NCI-H1694 (cell line): ENCODE measurements around the gene GINS2.

Experiments used
- DNase-seq: peaks from one replicate; lab custom pipeline; 2025; lab: John Stamatoyannopoulos, UW

The GINS2 gene

DNA sequence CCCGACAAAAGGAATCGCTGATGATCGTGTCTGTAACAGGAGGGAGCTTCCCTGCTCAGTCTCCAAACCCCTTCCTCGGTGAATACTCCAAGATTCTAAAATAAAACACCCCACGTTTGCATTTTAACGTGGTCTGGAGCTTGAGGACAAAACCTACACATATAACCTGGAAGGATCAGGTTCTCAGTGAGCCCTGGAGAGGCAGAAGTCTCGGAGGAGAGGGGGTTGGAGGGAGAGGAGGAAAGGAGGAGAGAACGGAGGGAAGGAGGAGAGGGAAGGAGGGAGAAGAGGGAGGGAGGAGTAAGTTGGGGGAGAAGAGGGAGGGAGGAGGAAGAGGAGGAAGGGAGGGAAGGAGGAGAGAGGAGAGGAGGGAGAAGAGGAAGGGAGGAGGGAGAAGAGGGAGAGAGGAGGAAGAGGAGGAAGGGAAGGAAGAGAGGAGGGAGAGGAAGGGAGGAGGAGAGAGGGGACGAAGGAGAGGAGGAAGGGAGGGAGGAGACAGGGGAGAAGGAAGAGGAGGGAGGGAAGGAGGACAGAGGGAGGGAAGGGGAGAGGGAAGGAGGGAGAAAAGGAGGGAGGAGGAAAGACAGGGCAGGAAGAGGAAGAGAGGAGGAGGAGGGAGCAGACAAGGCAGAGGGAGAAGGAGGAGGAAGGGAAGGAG, 27.4 kb upstream of the GINS2 start:
- no peak for DNase-seq

DNA sequence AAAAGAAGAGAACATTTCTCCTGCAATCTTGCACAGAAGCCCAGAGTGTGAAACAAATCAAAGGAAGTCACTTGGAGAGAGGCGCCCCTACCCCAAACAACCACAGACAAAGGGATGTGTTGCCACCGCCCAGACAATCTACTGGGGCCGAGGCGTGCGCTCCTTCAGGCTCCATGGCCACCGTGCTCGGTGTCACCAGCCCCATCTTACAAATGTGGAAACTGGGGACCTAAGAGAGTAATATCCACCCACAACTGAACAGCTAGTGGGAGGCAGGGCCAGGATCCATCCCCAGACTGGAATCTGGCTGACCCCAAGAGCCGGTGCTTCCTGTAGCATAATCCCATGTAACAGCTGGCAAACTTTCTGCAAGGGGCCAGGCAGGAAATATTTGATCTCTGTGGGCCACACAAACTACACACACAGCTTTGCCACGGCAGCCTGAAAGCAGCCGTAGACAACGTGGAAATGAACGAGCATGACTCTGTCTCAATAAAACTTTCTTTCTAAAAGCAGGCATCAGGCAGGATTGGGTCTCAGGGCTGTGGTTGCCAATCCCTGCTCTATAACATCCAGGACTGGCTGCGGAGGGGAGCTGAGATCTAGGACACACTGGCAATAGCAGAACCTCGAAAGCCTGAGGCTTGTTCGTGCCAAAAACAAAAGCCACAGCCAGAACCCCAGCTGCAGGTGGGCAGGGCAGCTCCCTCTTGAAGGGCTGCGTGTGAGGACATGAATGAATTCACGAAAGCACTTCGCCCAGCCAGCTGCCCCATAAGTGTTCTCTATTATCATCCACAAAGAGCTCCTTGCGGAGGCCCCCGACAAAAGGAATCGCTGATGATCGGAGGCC, 26.6 kb upstream of the GINS2 start:
- peak; percentile 59 for DNase-seq

DNA sequence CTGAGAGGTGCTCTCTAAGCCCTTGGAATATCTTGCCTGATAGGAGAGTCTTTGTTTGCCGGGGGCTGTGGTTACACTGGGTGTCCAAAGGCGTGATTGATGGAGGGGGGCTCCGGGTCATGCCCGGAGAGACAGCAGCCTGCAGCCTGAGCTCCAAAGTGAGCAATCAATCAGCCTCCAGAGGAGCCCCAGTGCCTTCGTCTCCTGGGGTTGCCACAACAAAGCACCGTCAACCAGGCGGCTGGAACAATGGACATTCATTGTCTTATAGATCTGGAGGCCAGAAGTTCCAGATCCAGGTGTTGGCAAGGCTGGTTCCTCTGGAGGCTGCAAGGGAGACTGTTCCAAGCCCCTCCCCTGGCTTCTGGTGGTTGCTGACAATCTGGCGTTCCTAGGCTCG, 24.0 kb upstream of the GINS2 start:
- no peak for DNase-seq

DNA sequence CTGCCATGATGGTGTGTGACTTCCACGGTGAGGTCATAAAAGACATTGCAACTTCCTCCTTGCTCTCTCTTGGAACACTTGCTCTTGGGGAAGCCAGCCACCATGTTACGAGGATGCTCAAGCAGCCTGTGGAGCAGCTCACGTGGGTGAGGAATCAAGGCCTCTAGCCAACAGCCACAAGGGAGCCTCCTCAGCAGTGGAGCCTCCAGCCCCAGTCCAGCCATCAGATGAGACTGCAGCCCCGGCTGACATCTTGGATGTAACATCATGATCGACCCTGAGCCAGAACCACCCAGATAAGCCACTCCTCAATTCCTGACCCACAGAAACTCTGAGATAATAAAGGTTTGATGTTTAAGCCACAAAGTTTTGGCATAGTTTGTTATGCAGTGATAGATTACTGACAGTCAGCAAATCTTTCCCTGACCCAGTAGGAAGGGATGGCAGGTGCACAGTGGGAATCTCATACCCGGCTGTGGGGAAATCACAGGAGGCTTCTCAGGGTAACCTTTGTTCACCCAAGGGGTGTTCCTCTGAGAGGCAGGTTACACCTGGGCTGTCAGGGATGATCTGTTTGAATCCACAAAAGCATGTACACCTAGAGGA, 23.3 kb upstream of the GINS2 start:
- DNase-seq: no peak

DNA sequence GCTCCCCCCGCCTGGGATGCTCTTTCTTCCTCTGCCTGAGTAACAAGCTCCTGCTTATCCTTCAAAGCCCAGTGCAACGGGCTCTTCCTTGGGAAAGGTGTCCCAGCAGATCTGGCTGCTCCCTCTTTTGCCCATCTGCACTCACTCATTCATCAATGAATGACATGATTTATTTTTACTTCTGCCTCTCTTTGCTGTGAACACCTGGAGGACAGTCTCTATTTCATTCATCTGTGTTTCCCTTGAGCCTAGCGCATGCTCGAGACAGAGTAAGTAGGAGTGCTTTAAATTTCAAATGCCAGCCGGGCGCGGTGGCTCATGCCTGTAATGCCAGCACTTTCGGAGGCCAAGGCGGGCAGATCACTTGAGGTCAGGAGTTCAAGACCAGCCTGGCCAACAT, 22.0 kb upstream of the GINS2 start:
- no peak for DNase-seq

DNA sequence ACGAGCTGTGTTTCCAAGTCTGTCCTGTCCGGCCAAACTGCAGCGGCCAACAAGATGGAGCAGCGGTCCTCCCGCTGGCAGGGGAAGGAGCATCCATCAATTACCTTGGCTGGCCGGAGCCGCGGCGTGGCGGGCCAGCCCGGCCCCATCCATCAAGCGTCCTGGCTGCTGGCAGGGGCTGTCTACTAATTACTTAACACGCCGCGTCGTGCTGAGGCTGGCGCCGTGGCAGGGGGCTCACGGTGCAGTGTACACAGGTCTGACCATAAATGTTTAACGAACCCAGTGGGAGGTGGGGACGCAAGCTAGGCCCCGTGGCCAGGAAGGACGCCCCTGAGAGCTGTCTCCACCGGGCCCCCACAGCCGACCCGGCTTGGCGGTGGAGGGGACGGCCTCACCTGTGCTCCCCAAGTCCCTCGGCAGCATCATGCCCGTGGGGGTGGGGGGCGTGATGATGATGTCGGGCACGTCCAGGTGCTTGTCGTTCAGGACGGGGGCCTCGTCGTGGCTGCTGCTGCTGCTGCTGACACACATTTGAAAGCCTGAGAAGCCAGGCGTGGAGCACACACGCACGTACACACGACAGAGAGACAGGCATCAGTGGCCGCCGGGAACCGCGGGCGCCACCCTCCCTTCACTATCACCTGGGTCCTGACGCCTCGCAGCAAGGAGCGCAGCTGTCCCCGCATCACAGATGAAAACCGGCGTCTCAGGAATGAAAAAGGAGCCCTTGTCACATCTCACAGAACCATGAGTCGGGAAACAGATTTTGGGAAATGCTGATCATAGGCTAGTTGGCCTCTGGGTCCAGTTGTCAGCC, 21.2 kb upstream of the GINS2 start:
- DNase-seq: no peak

DNA sequence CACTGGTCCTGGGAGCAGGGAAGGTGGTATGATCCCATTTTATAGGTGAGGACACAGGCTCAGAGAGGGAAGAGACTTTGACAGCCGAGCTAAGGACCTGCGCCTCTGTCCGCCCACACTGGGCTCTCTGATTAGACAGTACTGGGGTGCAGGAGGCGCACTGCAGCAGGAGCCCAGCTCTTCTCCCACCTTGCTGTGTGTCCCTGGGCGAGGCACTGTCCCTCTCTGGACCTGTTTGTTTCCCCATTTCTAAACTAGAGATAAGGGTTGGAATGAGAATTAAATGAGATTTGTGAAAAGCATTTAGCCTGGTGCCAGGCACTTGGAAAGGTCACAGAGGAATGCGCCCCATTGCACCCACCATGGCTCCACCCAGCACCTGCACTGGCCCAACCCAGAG, 19.6 kb upstream of the GINS2 start:
- no peak for DNase-seq

DNA sequence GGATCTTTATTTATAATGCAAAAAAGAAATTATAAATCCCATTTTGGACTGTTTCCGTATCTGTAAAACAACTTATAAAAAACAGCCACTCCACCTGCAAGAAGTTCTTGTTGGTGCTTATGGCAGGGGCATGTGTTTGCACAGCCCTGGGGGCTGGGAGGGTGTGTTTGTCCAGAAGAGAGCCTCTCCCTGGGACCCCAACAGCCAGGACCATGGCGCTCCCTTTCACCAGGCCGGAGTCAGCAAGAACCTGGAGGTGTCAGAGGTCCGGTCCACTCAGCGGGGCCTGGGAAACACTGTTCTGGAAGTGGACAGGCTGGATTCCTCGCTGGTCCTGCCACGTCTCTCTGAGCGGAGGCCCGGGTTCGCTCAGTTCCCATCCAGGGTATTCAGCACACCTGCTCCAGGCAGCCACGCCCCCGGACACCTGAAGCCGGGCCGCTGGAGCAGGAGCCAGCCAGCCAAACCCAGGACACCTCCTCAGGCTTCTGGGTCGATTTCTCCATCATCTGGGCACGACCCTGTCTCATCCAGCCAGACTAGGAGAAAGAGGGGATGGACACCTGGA, 18.9 kb upstream of the GINS2 start:
- no peak for DNase-seq

DNA sequence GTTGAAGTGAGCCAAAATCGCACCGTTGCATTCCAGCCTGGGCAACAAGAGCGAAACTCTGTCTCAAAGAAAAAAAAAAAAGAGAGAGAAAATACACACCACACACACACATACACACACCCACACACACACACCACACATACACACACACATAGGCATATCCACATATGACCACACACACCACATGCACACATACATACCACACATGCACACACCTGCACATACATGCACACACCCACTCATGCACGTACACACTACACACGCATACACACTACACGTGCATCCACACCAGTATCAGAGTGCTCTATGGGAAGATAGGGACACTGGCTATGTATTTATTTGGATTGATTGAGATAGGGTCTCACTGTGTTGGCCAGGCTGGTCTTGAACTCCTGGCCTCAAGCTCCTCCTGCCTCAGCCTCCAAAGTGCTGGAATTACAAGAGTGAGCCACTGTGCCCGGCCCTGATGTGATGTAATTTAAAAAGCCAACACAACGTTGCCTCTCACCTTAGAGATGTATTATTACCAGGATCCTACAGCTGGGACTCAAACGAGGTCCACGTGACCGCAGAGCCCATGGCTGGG, 17.8 kb upstream of the GINS2 start:
- no peak for DNase-seq

DNA sequence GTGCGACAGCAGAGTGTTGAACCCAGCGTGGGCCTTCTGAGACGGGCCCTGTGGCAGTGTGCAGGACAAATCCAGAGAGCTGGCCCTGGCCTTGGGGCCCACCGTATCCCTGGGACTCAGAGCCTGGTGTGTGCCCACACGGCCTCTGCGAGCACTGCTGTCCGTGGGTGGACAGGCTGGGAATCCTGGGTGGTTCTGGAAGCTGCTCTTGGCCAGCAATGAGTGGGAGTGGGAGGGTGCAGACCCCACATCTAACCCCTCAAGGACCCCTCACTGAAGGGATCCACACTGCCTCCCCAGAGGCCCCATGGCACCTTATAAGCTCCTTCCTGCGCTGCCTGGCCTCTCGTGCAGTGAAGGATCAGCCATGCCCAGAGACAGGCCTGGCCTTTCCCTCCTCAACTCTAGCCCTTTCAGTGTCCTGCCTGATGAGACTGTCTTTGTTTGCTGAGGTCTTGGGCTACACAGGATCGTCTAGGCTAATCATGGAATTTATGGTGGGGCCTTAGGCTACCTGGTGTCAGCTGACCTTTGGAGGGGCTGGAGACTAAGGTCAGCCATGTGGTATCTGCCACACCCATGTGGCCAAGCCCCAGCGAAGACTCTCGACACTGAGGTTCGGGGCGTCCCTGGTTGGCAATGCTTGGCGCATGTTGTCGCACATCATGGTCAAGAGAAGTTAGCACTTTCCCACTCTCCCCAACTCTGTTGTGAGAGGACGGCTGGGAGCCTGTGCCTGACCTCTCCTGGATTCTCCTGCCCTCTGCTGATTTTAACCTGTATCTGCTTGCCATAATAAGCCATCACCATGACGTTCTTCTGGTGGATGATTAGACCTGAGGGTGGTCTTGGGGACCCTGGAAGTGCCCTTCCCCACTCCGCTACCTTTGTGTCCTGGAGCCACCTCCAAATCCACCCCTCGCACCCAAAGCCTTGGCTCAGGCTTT, 16.4 kb upstream of the GINS2 start:
- DNase-seq: no peak

DNA sequence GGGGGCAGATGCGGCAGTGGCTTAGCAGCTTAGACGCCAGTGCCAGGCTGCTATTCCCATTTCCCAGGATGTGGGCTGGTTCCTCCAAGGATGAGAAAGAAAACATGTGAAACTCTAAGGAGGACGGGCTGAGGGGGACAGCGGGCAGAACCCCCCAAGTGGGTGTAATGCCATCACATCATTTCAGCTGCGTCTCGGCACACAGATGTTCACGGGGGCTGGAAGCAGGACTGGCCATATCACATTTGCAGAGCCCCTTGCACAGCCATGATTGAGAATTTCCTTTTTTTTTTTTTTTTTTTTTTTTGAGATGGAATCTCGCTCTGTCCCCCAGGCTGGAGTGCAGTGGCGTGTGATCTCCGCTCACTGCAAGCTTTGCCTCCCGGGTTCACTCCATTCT, 15.3 kb upstream of the GINS2 start:
- DNase-seq: no peak

DNA sequence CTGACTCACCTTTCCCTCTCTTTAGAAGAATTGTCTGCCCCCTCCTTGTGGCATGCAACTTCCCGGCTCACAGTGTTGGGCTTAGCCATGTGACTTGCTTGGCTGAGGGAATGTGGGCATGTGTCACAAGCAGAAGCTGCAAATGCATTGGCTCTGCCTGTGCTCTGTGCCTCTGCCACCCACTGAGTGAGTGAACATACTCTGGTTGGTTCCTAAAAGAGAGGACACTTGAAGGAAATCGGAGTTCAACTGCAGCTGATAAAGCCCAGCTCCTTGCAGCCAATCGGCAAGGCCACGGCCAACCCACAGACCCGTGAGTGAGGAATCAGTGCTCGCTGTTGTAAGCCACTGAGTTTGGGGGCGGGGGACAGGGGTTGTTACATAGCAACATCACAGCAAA, 10.9 kb upstream of the GINS2 start:
- peak; percentile 17 for DNase-seq

DNA sequence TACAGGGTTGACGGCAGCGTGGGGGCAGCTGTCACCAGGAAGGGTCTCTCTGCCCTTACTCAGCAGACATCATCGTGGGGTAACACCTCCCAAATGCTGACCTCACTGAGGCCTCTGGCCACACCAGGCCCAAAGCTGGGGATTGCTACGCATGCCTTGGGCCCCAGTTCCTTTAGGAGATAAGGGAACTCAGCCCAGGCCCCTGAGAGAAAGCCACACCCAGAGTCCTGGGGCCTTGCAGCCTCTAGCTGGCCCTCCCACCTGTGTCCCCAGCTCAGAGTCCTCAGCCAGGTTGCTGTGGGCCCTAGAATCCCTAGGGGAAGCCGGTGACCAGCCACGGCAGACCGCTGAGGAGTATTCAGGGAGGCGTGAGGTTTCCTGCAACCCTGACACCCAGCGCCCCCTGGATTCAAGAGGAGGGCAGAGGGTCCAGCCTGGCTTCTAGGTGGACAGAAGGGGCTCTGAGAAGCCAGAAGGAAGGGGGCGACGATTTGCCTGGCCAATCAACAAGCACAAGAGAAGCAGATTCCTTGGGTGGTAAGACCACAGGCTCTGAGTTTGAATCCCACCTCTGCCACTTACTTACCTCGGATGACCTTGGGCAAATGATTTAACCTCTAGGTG, 10.3 kb upstream of the GINS2 start:
- no peak for DNase-seq

DNA sequence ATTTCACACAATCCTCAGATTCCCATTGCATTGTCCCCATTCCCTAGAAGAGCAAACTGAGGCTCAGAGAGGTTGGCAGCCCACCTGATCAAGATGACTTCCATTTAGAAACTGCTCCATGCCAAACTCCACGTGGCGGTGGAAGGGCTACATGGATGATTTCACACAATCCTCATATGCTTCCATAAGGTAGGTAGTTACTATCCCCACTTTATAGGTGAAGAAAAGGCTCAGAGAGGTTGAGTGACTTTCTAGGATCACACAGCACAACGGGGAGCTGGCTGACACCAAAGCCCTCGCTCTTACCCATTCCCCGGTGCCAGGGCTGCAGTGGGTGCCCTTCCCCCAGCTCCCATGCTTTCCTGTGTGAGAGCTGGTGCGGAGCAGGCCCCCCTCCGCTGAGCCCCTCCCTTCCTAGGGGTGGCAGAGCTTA, 9.7 kb upstream of the GINS2 start:
- DNase-seq: no peak

DNA sequence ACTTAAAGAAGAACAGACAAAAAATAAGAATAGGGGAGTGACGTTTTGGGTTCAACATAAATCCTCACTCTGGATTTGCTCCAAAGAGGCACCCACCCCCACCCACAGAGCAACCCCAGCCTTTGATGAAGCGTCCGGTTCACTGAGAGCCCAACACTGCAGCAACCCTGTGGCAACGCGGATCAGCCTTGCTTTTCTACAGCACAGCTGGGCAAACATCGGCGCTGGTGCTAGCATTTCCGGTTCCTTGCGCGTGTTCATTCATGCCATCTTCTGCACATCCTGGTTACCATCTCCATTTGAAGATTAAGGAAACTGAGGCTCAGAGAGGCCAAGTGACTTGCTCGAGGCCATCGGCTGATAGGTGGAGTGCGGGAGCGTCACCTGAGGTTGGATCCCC, 8.7 kb upstream of the GINS2 start:
- DNase-seq: no peak

DNA sequence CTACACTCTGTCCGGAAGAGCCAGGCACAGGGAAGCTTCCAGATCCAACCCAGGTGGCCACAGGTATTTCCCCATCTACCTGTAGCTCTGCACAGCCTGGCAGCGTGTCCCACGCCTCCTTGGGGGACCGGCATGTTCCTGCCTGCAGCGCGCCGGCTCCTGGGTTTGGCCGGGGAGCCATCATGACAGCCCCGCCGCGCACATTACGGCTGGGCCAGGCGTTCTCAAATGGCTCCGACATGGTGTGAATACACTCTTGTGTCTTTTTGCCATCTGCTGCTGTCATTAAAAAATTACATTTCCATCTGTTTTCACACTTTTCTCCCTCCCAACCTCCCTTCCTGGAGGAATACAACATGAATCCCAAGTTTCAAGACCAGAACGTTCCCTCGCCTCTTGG, 8.0 kb upstream of the GINS2 start:
- peak; percentile 85 for DNase-seq

DNA sequence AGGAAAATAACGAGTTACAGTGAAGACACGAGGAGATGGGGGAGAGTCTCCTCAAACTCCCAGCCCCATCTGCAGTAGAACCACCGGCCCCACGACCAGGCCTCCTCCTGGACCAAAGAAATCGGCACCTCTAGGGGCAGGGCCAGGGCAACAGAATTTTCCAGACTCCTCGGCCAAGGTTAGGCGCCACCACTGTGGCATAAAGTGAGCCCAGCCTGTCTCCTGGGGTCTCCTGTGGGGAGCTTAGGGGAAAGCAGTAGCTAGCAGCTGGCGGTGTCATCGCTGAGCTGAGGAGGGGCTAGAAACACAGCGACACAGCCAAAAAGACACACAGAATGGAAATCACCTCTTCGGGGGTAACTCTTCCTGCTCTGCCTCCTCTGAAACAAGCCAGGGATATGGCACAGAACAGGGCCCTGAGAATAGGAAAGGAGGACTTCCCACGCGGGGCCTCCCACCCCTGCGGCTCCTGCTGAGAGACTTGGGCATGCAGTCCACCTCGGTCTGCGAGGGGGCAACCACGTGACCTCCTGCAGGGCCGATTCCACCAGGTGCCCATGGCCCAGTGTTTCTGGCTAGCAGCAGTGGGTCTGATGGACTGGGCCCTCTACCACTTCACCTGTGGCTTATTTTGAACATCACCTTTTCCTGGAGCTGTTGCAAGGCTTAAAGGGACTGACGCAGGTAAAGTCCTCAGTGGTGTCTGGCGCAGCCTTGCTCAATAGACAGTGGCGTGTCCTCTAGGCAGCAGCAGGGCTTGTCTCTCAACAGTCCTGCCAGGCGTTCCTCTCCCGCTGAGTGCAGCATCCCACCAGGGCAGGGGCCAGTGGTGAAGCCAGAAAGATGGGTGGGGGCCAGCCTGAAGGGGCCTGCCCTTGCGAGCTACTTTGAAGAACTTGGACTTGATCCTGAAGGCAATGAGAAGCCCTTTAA, 6.7 kb upstream of the GINS2 start:
- DNase-seq: no peak

DNA sequence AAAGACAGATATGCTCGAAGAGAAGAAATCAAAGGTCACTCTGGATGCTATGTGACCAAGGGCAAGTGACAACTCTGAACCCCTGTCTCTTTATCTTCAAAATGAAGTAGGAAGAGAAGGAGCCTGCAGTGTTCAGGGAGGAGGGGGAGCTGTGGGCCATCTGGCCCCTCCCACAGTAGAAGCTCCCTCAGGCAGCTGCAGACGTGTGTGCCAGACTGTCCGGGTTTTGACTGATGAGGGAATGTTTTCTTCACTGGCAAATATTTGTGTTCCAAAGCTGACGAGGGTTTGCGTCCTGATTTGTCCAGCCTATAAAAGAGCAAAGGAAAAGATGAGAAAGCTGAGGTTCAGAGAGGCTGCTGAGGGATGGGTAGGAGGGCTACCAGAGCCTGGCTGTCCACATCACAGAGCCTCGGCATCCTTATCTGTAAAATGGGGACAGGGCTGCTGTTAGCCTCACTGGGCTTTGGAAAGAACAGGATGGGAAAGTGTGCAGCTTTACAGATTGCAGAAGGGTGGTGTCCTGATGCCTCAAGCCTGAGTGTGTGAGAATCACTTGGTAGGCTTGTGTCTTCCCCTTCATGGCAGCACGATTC, 1.8 kb upstream of the GINS2 start:
- DNase-seq: peak; percentile 71

DNA sequence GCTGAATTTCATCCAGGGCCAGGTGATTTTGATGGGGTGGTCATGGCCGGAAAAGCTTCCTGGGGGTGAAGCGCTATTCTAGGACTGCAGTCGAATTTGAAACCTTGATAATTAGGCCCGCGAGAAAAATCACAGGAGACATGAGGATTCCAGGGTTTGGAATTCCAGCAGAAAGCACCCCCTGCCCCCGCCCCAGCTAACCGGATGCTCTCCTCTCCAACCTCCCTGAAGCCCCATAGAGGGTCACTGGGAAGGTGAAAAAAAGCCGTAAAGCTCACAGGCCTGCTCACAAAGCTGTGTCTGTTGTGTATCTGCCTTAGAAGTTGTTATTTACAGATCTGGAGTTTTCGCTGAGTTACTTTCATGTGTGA, 1.2 kb upstream of the GINS2 start:
- no peak for DNase-seq
